ENCODE results near the gene PHLDB1.
"Not testable (repeated sequence)": the region's sequence is repeated elsewhere in the genome, so short reads cannot be mapped to it uniquely, and the experiment has no call there.

The PHLDB1 gene

DNA sequence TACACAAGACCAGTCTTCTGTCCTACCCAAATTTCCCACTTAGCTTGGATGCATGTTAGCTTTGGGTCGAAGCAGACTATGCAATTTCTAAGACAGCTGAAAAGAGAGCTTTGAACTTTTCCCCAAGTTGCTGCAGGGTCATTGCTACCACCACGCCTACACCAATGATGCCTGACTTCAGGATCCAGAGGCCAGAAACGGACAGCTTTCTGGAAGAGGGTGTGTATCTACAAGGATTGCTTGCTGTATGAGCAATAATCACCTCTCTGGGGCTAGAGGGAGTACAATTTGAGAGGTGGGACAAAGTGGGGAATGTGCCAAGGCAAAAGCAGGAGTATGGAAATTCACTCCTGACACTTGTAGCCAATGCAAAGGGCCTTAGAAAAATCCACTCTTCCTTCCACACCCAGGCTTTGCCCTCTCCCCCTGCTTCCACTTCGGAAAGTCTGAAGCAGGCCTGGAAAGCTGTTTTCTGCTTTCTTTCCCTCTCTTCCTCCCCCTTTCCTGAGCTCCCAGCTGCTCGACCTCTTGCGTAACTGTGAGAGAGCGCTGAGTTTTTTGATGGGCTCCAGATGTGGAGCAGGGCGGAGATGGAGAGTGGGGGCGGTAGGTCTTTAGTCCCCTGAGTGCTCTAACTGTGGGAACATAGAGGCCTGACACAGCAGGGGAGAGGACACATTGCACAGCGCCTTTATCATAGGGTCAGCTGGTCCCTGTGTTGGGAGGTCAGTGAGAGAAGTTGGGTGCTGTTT lies 2.1 kb upstream of the PHLDB1 start:
- no peak for DNase-seq (ENCODE audit: low read depth)

- DNase-seq (ENCODE audit: low read depth) = no peak
Observed at GRCh38 chr11:118606157-118606843, 1.1 kb upstream of the PHLDB1 start.

- no peak for DNase-seq (ENCODE audit: low read depth)
Observed at GRCh38 chr11:118606844-118607228, 579 bp upstream of the PHLDB1 start.

GRCh38 chr11:118608360-118609227 lies 1.2 kb downstream of the PHLDB1 start:
- peak; percentile 79 for DNase-seq (ENCODE audit: low read depth)

DNA sequence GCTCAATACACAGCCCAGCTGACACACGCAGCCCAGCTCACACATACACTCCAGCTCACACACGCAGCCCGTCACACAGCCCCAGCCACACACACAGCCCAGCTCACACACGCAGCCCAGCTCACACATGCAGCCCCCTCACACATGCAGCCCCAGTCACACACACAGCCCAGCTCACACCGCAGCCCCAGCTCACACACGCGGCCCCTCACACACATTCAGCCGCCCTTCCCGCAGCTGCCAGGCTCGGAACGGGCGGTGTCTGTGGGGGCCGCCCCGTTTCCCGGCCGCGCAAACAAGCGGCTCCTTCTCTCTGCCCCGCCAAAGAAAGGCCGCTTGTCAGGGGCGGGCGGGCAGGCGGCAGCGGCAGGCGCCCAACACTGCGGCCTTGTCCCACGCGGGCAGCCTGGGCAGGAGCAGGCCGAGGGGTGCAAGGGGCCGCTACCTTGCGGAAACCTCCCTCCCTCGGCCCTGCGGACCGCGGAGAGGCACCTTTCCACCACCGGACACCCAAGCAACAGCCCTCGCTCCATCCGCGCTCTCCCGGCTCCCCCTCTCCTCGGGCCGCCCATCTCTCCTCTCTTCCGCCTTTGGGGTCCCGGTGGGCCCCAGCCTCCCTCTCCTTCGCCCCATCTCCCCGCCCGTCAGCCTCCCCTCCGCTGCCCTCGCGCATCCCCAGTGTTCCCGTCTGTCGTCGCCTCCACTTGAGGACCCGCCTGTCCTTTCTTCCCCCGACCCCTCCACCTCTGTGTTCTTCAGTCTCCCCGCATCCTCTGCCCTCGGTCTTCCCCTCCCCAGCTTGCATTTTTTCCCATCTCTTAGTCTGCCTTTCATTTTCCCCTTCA lies 2.2 kb downstream of the PHLDB1 start:
- DNase-seq (ENCODE audit: low read depth) = no peak

DNA sequence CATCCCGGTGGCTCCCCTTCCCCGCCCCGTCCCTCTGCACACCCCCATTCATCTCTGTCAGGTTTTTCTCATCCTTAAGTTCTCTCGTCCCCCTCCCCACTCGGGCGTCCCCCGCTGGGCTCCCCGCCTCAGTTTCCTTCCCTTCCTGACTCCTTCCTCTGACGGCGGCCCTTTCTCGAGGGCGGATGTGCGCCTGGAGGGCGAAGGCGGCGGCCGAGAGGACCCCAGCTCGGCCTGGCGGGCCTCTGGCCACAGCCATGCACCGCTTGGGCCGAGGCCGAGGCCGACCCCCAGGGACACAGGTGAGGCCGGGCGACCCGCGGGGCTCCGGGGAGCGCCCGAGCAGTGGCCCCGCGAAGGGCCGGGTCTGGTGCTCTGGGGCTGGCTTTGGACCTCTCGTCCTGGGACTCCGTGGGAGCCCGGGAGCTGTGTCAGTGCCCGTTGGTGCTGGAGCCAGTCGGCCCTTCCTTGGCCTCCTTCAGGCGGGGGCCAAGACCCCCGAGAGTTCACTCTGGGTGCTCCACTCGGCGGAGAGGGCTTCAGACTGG lies 2.9 kb downstream of the PHLDB1 start:
- no peak for DNase-seq (ENCODE audit: low read depth)

DNA sequence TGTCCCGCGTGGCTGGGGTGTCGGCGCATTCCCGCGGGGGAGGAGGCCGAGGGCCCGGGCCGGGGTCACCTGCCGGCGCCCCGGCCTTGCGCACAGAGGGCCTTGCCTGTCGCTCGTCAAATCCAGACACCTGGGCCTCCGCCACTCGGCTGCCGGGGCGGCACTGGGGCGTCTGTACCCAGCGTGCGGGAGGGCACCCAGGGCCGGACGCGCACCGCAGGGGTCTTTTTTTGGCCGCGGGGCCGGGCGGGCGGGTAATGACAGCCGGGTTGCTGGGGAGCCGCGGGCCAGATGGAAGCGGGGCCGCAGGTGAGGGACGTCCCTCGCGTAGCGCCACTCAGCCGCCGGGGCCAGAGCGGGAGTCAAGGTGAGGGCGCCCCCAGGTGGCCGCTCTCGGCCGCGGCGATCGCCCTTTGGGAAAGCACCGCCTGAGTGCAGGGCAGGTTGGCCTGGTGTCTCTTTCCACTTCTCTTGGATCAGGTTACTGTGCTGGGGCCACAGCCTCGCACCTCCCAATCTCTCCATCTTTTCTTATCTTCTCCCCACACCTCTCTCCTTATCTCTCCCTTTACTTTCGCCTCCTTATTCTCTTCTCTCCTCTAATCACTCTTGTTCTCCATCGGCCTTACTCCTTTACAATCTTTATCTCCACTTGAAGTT lies 3.5 kb downstream of the PHLDB1 start:
- DNase-seq (ENCODE audit: low read depth) = peak; percentile 84

- not testable (repeated sequence) for DNase-seq (ENCODE audit: low read depth)
Observed at GRCh38 chr11:118611433-118611795, 4.0 kb downstream of the PHLDB1 start.

DNA sequence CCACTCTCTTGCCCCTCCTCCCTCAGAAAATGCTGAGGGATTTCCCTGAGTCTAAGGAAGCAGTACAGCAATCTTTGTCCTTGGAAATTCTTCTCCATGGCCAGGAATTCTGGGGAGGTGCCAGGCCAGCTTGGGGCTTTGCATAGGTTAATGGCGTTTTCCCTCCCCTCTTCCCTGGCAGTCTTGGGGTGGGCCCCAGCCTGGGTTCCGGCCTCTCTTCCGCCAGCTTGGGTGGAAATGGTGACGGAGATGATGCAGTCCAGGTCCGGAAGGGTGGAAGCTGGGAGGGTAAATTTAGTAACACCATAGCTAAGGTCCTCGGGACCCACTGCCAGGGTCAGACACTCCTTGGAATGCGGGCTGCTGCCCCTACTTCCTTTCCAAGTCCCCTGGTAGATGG lies 5.0 kb downstream of the PHLDB1 start:
- no peak for DNase-seq (ENCODE audit: low read depth)

DNA sequence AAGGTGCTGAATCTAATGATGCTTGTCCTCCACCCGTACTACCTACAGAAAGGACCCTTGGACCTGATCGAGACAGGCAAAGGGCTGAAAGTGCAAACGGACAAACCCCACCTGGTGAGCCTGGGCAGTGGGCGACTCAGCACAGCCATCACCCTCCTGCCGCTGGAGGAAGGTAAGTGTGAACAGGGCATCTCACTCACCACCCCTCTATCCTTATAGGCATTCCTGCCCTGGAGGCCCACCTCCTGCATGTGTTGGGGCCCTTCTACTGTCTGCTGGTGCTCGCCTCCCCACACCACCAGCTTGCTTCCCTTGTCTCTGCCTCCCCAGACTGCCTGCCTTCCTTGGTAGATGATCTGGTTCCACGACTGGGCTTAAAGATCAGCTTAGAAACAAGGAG lies 7.1 kb downstream of the PHLDB1 start:
- no peak for DNase-seq (ENCODE audit: low read depth)

- DNase-seq (ENCODE audit: low read depth) = no peak
Observed at GRCh38 chr11:118615282-118615975, 8.0 kb downstream of the PHLDB1 start.

- no peak for DNase-seq (ENCODE audit: low read depth)
Observed at GRCh38 chr11:118615976-118616371, 8.6 kb downstream of the PHLDB1 start.

DNA sequence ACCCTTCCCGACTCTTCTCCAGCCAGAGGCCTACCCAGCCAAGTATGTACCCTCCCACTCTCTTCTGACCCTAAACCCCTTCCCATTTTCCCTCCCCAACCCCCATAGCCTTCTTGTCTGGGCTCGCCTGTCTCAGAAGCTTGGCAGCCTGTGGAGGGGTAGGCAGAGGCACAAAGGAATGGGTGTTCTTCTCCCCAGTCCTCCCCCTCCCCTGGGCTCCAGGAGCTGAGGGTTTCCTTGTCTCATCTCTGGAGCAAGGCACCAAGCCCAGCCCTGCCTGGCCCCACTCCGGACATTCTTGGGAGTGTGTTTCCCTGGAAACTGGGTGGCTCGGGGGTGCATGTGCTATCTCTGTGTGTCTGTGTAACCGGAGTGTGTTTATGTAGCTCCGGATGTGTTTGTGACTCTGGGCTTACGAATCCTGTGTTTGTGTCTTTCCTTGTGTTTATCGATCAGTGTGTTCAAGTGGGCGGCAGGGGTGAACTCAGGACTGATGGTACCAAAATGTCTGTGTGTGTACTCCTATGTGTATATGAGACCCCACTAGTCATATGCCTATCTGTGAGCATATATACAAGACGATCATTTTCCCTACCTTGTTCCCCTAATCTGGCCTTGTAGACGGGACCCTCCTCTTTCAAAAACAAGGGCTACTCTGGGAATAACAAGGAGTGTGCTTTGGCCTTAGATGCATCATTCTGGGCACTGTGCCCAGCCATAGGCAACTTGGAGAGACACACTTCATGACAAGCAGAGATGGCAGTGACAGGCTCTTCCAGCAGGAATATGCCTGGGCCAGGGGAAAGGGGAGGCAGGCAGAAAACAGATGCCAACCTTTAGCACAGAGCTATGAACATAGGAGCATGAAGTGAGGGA lies 10.9 kb downstream of the PHLDB1 start:
- DNase-seq (ENCODE audit: low read depth) = no peak

DNA sequence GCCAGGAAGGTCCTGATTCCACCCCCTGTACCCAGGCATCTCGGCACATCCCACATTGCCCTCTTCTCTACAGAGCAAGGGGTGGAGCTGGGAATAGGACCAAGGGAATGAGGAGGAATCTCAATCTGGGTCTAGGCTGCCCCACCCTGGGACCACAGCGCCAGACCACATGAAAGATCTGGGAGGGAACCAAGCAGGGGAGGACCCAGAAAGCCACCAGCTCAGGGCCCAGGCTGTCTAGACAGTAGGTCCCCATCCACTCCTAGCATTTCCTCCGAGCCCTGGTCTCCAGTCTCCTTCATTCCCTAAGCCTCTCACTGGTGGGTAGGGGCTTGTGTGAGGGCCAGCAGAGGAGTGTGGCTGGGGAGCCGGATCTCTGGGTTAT lies 11.6 kb downstream of the PHLDB1 start:
- no peak for DNase-seq (ENCODE audit: low read depth)

DNA sequence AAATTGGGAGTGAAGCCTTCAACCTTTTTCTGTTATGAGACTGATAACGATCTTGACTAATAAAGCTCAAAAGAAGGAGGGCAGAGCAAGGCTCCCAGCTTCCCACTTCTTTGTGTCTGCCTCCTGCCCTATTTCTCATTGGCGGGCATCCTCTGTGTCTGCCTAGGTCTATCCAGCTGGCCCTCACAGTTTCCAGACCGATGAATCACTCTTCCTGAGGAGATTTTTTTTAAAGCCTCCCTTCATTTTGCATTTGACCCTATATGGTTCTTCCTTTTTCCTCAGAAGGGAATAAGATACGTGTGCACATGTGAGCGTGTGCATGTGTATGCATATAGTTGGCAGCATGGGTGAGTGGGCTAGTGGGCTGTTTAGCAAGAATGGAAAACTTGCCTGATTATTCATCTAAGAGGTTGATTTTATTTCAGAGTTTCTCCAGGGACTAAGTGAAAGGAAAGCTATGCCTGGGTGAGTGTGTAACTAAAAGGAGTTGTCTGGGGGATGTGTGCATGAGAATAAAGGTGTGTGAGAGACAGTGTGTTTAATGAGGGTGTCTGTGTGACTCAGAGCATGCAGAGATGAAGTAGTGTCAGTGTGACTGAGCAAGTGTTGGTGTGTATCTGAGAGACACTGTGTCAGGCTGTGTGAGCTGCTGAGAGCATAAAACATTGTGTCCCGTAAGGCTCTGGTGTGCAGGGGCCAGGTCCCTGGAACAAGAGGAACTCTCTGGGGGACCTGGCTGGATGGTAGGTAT lies 12.2 kb downstream of the PHLDB1 start:
- no peak for DNase-seq (ENCODE audit: low read depth)

DNA sequence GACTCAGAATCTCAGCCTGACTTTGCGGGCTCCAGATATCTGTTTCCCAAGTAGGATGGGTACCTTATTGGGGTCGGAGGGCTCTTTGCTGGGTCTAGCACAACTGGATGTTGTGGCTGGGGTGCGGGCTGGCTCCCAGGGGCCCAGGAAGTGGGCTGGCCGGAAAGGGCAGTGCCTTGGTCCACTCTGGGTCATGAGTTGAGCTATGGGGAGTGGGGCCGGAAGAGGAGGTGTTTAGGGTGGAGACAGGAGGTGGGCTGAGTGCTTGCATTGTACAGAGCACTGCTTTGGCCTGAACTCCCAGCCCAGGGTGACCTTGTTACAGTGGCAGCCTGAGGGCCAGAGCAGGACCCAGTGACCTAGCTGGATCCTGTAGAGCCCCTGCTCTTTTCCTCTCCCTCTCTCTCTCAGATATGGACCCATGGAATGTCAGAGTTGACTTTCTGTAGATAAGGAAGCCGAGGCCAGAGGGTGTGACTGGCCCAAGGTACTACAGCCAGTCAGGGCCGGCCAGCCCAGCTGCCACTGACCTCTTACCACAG lies 13.2 kb downstream of the PHLDB1 start:
- DNase-seq (ENCODE audit: low read depth) = no peak

DNA sequence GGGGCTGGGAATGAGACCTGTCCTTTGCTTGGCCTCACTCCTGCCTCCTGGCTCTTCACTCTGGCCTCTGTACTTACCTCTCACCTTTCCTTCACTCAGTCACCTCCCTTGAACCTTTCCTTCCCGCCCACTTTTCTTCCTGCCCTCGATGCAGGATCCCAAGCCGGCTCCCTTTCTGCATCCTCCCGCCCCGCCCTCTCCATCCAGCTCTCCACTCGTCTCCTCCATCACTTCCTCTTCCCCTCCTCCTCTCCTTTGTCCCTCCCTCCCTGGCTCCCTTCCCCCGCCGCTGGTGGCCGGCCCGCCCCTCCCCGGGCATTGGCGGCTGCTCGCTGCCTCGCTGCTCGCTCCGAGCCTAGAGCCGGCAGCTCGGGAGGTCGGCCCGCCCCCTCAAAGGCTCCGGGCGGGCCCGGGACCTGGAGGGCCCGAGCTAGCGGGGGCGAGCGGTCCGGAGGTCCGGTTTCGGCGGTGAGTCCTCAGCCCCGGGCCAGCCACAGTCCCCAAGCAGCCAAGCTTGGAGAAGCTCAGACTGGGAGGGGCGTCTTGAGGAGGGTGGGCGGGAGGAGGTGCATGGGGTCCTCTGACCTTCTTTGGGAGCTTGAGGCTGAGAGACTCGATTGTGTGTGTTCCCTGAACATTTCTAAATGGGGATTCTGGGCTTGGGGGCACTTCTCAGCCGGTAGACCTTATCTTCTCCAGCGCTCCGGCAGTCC lies 13.8 kb downstream of the PHLDB1 start:
- no peak for DNase-seq (ENCODE audit: low read depth)
